ENCODE data around the gene PHF20.

DNA sequence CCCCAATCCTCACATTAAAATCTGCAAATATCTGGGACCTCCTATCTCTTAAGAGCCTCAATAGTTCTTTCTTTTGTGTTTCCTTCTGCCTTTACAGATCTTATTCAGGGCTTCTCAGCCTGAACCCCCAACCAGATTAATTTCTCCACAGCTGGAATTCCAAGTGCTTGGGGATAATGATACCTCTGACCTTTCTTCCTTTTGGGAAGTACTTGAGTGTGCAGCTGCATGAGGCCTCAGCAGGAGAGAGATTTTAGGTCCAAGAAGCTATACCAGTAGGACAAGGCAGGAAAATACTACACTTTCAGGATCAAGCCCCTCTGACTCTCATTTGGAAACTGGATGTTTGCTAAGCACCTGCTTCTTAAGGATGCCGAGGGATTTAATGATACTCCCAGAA is 2.6 kb downstream of the PHF20 start:
- TF ChIP-seq, protein P1, sequence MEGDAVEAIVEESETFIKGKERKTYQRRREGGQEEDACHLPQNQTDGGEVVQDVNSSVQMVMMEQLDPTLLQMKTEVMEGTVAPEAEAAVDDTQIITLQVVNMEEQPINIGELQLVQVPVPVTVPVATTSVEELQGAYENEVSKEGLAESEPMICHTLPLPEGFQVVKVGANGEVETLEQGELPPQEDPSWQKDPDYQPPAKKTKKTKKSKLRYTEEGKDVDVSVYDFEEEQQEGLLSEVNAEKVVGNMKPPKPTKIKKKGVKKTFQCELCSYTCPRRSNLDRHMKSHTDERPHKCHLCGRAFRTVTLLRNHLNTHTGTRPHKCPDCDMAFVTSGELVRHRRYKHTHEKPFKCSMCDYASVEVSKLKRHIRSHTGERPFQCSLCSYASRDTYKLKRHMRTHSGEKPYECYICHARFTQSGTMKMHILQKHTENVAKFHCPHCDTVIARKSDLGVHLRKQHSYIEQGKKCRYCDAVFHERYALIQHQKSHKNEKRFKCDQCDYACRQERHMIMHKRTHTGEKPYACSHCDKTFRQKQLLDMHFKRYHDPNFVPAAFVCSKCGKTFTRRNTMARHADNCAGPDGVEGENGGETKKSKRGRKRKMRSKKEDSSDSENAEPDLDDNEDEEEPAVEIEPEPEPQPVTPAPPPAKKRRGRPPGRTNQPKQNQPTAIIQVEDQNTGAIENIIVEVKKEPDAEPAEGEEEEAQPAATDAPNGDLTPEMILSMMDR (IDR thresholded peaks at IDR 0.05), result no peak
- TF ChIP-seq POLR2A (IDR thresholded peaks at IDR 0.05), result no peak

Measured in esophagus squamous epithelium (tissue), 4 donors.